SK-N-SH treated with all-trans-retinoic acid at 6 μM for 48 hours (cell line): Measurements from ENCODE around the gene SLC6A15.

ENCODE experiments used
- ATAC-seq: fragments of 200-7000 bp; cut with Tn5 transposase; 3 replicates; pipeline ENCODE4 v1.9.1; 2020; ENCODE audit warnings: mild to moderate bottlenecking, moderate library complexity
- BACH2 ChIP-seq: fragments of 250-450 bp; sonication (Bioruptor Pico); IDR thresholded peaks from 2 replicates; pipeline ENCODE4 v1.9.0; 2021; ENCODE audit warnings: mild to moderate bottlenecking, borderline replicate concordance
- CSDC2 ChIP-seq: fragments of 250-450 bp; sonication (Bioruptor Pico); IDR thresholded peaks from 2 replicates; pipeline ENCODE4 v1.5.0; 2020; ENCODE audit warnings: mild to moderate bottlenecking, moderate library complexity
- ESRRG ChIP-seq: fragments of 250-450 bp; sonication (Bioruptor Pico); IDR thresholded peaks from 2 replicates; pipeline ENCODE4 v1.6.1; 2021; ENCODE audit warnings: mild to moderate bottlenecking
- GLIS3 ChIP-seq: fragments of 250-450 bp; sonication (Bioruptor Pico); IDR thresholded peaks from 2 replicates; pipeline ENCODE4 v1.5.0; 2020; ENCODE audit warnings: mild to moderate bottlenecking, moderate library complexity
- ISL1 ChIP-seq: fragments of 250-450 bp; sonication (Bioruptor Pico); IDR thresholded peaks from 2 replicates; pipeline ENCODE4 v2.1.2; 2022; ENCODE audit warnings: mild to moderate bottlenecking, moderate library complexity
- OSR1 ChIP-seq: fragments of 250-450 bp; sonication (Bioruptor Pico); IDR thresholded peaks from 2 replicates; pipeline ENCODE4 v1.8.0; 2022; ENCODE audit warnings: moderate library complexity, mild to moderate bottlenecking, inconsistent platforms
- RARB ChIP-seq: fragments of 250-450 bp; sonication (Bioruptor Pico); IDR thresholded peaks from 2 replicates; pipeline ENCODE4 v1.8.0; 2021; ENCODE audit warnings: mild to moderate bottlenecking, moderate library complexity
- TCF4 ChIP-seq: fragments of 250-450 bp; sonication (Bioruptor Pico); IDR thresholded peaks from 2 replicates; pipeline ENCODE4 v1.8.0; 2021; ENCODE audit warnings: mild to moderate bottlenecking, moderate library complexity, borderline replicate concordance
- TOX ChIP-seq: fragments of 250-450 bp; sonication (Bioruptor Pico); IDR thresholded peaks from 2 replicates; pipeline ENCODE4 v1.8.0; 2021; ENCODE audit warnings: mild to moderate bottlenecking, moderate library complexity, borderline replicate concordance
- ZC3H10 ChIP-seq: fragments of 250-450 bp; sonication (Bioruptor Pico); IDR thresholded peaks from 2 replicates; pipeline ENCODE4 v1.5.1; 2021; ENCODE audit warnings: mild to moderate bottlenecking, moderate library complexity
- ZFP3 ChIP-seq: fragments of 250-450 bp; sonication (Bioruptor Pico); IDR thresholded peaks from 2 replicates; pipeline ENCODE4 v1.5.0; 2020; ENCODE audit warnings: mild to moderate bottlenecking, moderate library complexity
- ZFP30 ChIP-seq: fragments of 450-650 bp; formaldehyde crosslinking; IDR thresholded peaks from 2 replicates; pipeline ENCODE4 v1.5.0; 2022; ENCODE audit warnings: mild to moderate bottlenecking, moderate library complexity
- ZNF565 ChIP-seq: fragments of 450-650 bp; formaldehyde crosslinking; conservative IDR thresholded peaks from 2 replicates; pipeline ENCODE4 v1.5.0; 2020; ENCODE audit warnings: low read depth, mild to moderate bottlenecking, moderate library complexity
- ZNF70 ChIP-seq: fragments of 450-650 bp; formaldehyde crosslinking; IDR thresholded peaks from 2 replicates; pipeline ENCODE4 v1.5.0; 2020; ENCODE audit warnings: mild to moderate bottlenecking, moderate library complexity
- ZNF8 ChIP-seq: fragments of 450-650 bp; formaldehyde crosslinking; IDR thresholded peaks from 2 replicates; pipeline ENCODE4 v1.5.0; 2020; ENCODE audit warnings: mild to moderate bottlenecking, moderate library complexity
- TF ChIP-seq, protein P1 (sequence below): fragments of 250-450 bp; sonication (Bioruptor Pico); IDR thresholded peaks from 2 replicates; pipeline ENCODE4 v1.8.0; 2020; ENCODE audit warnings: mild to moderate bottlenecking, moderate library complexity, borderline replicate concordance
- TF ChIP-seq, protein P2 (sequence below): fragments of 250-450 bp; sonication (Bioruptor Pico); IDR thresholded peaks from 2 replicates; pipeline ENCODE4 v1.5.1; 2020; ENCODE audit warnings: low read depth, mild to moderate bottlenecking, moderate library complexity
- TF ChIP-seq, protein P3 (sequence below): fragments of 250-450 bp; sonication (Bioruptor Pico); IDR thresholded peaks from 2 replicates; pipeline ENCODE4 v1.5.1; 2021; ENCODE audit warnings: mild to moderate bottlenecking, moderate library complexity
- TF ChIP-seq, protein P4 (sequence below): fragments of 250-450 bp; sonication (Bioruptor Pico); IDR thresholded peaks from 2 replicates; pipeline ENCODE4 v1.5.0; 2020; ENCODE audit warnings: mild to moderate bottlenecking, moderate library complexity

Gene SLC6A15

DNA sequence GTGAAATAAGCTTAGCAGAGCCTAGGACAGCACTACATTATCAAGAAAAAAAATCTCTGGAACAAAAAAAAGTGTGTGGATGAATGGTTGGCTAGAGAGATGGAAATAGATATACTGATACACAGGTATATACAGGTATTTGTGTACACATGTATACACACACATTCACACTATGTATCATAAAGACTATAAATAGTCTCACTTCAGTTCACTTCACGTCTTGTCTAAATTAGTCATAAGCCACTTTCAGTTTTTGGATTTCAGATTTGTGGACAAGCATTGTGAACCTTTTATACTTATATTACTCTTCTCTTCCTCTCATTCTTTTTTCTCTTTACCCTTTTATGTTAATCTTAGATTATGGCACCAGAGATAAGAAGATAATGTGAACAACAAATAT, 41.8 kb upstream of the SLC6A15 start (continued):
- TF ChIP-seq, protein P1, sequence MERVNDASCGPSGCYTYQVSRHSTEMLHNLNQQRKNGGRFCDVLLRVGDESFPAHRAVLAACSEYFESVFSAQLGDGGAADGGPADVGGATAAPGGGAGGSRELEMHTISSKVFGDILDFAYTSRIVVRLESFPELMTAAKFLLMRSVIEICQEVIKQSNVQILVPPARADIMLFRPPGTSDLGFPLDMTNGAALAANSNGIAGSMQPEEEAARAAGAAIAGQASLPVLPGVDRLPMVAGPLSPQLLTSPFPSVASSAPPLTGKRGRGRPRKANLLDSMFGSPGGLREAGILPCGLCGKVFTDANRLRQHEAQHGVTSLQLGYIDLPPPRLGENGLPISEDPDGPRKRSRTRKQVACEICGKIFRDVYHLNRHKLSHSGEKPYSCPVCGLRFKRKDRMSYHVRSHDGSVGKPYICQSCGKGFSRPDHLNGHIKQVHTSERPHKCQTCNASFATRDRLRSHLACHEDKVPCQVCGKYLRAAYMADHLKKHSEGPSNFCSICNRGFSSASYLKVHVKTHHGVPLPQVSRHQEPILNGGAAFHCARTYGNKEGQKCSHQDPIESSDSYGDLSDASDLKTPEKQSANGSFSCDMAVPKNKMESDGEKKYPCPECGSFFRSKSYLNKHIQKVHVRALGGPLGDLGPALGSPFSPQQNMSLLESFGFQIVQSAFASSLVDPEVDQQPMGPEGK, result no peak
- TF ChIP-seq ZFP30 (CRISPR knock-in tag), result no peak
- TF ChIP-seq, all 23 proteins: peak for 0

DNA sequence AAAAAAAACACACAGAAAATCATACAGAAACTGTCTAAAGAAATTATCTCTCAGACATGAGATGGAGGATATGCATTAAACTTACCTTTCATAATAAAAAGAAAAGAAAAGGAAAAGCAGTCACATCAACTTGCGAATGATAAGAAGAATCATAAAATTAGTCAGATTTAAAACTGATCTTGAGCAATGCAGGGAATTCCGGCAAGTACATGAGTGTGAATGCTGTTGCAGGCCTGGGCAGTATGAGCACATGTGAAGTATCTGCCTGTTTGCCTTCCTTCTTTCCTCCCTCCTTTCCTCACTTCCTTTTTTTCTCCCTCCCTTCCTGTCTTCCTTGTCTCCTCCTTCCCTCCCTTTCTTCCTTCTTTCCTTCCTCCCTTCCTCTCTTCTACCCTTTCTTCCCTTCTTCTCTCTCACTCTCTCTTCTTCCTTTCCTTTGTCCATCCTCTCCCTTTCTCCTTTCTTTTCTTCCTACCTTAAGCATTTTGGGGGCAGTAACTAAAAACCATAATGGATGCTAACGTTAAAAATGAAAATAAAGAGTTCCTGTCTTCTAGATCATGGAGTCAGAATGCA, 38.5 kb upstream of the SLC6A15 start:
- no peak for ATAC-seq
- TF ChIP-seq CSDC2, result no peak
- no peak for TF ChIP-seq RARB (CRISPR knock-in tag)
- TF ChIP-seq ZFP3 (CRISPR knock-in tag), result no peak
- no peak for TF ChIP-seq ZNF70
- no peak for TF ChIP-seq TCF4
- TF ChIP-seq ZFP30 (CRISPR knock-in tag), result no peak
- no peak for TF ChIP-seq OSR1 (CRISPR knock-in tag)
- TF ChIP-seq, protein P2, sequence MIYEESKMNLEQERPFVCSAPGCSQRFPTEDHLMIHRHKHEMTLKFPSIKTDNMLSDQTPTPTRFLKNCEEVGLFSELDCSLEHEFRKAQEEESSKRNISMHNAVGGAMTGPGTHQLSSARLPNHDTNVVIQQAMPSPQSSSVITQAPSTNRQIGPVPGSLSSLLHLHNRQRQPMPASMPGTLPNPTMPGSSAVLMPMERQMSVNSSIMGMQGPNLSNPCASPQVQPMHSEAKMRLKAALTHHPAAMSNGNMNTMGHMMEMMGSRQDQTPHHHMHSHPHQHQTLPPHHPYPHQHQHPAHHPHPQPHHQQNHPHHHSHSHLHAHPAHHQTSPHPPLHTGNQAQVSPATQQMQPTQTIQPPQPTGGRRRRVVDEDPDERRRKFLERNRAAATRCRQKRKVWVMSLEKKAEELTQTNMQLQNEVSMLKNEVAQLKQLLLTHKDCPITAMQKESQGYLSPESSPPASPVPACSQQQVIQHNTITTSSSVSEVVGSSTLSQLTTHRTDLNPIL, result no peak
- no peak for TF ChIP-seq ESRRG (CRISPR knock-in tag)
- TF ChIP-seq BACH2 (CRISPR knock-in tag), result no peak
- TF ChIP-seq, protein P3, sequence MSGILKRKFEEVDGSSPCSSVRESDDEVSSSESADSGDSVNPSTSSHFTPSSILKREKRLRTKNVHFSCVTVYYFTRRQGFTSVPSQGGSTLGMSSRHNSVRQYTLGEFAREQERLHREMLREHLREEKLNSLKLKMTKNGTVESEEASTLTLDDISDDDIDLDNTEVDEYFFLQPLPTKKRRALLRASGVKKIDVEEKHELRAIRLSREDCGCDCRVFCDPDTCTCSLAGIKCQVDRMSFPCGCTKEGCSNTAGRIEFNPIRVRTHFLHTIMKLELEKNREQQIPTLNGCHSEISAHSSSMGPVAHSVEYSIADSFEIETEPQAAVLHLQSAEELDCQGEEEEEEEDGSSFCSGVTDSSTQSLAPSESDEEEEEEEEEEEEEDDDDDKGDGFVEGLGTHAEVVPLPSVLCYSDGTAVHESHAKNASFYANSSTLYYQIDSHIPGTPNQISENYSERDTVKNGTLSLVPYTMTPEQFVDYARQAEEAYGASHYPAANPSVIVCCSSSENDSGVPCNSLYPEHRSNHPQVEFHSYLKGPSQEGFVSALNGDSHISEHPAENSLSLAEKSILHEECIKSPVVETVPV (CRISPR knock-in tag), result no peak
- TF ChIP-seq, protein P4, sequence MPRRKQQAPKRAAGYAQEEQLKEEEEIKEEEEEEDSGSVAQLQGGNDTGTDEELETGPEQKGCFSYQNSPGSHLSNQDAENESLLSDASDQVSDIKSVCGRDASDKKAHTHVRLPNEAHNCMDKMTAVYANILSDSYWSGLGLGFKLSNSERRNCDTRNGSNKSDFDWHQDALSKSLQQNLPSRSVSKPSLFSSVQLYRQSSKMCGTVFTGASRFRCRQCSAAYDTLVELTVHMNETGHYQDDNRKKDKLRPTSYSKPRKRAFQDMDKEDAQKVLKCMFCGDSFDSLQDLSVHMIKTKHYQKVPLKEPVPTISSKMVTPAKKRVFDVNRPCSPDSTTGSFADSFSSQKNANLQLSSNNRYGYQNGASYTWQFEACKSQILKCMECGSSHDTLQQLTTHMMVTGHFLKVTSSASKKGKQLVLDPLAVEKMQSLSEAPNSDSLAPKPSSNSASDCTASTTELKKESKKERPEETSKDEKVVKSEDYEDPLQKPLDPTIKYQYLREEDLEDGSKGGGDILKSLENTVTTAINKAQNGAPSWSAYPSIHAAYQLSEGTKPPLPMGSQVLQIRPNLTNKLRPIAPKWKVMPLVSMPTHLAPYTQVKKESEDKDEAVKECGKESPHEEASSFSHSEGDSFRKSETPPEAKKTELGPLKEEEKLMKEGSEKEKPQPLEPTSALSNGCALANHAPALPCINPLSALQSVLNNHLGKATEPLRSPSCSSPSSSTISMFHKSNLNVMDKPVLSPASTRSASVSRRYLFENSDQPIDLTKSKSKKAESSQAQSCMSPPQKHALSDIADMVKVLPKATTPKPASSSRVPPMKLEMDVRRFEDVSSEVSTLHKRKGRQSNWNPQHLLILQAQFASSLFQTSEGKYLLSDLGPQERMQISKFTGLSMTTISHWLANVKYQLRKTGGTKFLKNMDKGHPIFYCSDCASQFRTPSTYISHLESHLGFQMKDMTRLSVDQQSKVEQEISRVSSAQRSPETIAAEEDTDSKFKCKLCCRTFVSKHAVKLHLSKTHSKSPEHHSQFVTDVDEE (CRISPR knock-in tag), result no peak
- TF ChIP-seq ZNF8, result no peak
- TF ChIP-seq GLIS3 (CRISPR knock-in tag), result no peak
- no peak for TF ChIP-seq TOX (CRISPR knock-in tag)
- TF ChIP-seq, protein P1, result no peak

DNA sequence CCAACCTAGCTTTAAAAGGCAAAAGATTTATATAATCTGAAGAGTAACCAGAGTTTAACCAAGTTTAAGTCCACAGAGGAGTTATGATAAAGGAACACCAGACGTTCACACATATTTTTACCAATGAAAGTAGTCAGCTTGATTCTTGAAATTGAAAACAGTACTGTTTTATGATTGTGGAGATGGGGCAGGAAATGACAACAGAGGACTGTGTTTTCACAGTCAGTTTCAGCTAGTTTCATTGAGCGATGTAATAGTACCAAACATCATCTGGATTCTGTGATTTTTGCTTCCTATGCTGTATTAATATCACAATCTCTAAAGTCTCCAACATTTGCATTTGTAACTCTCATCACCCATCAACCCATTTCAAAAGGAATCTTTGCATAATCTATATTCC, 34.2 kb upstream of the SLC6A15 start:
- ATAC-seq, result no peak
- no peak for TF ChIP-seq ISL1
- TF ChIP-seq, protein P3 (CRISPR knock-in tag), result no peak
- TF ChIP-seq ZFP3 (CRISPR knock-in tag), result no peak
- TF ChIP-seq ZC3H10 (CRISPR knock-in tag), result no peak
- TF ChIP-seq TOX (CRISPR knock-in tag), result no peak
- TF ChIP-seq ZNF565 (CRISPR knock-in tag), result no peak
- TF ChIP-seq, all 23 proteins: peak for 0
